Pulmonary artery endothelial cell (primary cell): ENCODE data around the gene PSMC3IP. TPM values are rescaled to one million over a fixed set of nuclear protein-coding genes. Genes with fewer than 3 reads are reported as not detected.
A peak's percentile ranks its signal among the peaks of the same experiment; 100 is the strongest.

Experiments used
- DNase-seq: peaks from one replicate; pipeline ENCODE4 v3.0.0-alpha.2; 2011; ENCODE audit warnings: low read depth, low spot score
- total RNA-seq: library from RNA; depleted of rRNA; stranded (reverse); fragments of >200 nt; gene quantifications from 2 replicates; pipeline ENCODE4 v1.2.3, GENCODE V29; 2014

The PSMC3IP gene
- total RNA-seq, 1 donor from 2014 or later = 7.6 TPM

DNA sequence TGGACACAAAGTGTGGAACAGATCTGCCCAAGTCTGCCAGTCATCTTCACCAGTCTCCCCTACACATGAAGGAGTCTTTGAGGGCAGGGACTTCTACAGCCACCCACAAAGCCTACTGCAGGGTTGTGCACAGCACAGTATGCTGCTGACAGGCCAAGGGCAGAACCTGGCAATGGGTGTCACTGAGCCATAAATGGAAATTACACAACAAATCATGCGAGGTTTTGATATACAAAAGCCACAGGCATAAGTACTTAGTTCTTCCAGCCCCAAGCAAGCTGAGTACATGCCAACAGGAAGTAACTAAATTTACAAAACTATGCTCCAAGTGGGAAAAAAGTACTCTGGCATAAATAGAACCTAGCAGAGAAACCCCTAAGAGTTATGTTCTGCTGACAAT lies 7.8 kb upstream of the PSMC3IP start:
- no peak for DNase-seq

GRCh38 chr17:42584880-42585279 lies 7.4 kb upstream of the PSMC3IP start:
- no peak for DNase-seq

DNA sequence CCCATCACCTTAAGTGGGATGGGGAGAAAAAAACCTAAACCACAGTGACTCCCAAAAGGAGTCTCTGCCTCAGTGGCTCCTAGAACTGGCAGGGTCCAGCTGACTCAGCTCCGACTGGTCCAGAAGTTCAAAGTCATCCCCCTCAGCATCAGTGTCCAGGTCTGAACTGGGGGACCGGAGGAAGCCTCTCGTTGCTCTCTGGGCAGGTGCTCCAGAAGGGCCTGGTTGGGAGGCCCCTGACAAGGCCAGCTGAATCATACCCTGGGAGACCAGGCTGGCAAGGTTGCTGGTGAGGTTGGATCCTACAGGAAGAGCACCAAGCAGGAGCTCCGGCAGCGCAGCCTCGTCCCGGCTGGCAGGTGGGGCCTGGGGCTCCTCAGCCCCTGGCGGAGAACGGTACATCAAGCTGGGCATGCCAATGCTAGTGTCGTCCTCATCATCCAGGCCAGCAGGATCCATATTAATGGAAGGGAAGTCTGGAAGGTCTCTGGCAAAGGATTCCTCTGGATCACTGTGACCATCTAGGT lies 4.3 kb upstream of the PSMC3IP start:
- no peak for DNase-seq

- DNase-seq = no peak
These were observed 2.4 kb upstream of the PSMC3IP start for GRCh38 chr17:42579794-42580551.

DNA sequence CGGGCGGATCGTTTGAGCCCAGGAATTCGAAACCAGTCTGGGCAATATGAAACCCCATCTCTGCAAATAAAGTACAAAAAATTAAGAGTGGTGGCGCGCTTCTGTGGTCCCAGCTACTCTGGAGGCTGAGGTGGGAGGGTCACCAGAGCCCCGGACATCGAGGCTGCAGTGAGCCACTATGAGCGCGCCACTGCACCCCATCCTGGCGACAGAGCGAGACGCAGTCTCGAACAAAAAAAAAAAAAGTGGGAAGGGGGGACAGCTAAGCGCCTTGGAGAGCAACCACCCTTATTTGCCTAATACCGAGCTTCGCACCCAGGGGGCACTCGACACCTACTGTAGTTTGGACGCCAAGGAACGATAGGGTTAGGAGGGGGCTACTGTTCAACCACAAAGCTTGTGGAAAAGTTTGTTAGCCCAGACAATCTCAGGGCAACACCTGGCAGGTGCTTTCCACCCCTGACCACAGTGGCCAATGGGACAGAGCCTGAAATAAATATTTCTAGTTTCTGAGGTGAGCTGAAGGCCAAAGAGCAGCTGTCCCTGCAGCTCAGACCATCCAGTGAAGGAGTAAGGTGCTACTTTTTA lies 847 bp upstream of the PSMC3IP start:
- DNase-seq = no peak

DNA sequence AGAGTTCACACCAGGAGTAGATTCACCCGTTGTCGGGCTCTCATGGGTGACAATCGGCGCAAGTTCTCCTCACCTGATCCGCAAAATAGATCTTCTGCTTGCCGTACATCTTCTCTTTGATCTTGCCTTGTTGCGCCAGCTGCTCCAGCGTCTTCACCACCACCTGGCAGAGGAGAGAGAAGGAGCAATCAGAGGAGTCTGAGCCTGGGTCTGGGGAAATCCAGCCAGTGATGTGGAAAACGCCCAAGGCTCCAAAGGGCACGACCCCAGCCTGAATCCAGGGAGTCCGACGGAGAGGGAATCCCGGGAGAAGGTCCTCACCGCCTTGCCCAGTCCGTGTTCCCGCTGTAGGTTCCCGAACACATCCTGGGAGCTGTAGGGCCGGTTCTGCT lies 393 bp downstream of the PSMC3IP start:
- no peak for DNase-seq

DNA sequence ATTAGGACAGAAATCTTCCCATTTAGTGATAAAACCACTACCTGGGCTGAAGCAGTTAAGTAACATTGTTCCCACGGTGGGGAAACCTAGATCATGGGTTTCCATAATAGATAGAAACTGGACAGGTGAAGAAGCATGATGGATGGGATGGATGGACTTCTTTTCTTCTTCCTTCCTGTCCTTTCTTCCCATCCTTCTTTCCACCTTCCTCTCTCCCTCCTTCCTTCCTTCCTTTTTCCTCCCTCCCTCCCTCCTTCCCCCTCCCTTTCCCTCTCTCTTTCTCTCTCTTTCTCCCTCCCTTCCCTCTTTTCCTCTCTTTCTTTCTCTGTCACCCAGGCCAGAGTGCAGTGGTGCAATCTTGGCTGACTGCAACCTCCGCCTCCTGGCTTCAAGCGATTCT lies 3.1 kb downstream of the PSMC3IP start:
- DNase-seq = no peak

GRCh38 chr17:42573095-42573494 lies 4.4 kb downstream of the PSMC3IP start:
- no peak for DNase-seq

DNA sequence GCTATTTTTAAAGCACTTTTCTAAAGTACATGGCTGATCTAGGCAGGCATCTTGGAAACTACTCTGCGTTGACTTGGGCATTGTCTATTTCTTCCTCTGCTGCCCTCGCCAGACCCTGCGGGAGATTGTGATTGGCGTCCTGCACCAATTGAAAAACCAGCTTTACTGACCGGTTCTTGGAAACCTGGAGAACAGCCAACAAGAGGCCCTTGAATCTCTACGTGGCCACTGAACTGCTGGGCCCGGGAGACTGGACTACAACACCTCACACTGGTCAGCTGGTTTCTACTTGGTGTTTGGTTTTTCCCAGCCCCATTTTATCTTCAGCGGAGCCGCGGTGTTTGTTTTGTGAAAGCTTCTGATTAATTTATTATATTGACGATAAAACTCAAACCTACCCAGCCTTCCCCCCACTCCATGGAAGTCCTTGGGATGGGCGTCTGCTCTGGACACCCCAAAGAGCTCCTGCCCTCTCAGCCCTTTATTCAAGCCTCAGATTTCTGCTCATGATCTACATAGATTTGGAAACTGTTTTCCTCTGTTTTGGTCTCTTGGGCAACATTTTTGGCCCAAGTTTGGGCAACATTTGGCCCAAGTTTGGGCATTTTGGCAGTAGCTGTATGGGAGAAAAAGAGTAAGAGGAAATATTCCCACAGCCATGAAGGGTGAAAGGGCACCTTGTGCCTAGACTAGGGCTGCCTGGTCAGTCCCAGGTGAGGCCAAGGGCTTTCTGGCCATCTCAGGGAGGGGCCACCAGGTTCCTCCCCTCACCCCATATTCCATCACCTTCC lies 5.9 kb downstream of the PSMC3IP start:
- DNase-seq = no peak

DNA sequence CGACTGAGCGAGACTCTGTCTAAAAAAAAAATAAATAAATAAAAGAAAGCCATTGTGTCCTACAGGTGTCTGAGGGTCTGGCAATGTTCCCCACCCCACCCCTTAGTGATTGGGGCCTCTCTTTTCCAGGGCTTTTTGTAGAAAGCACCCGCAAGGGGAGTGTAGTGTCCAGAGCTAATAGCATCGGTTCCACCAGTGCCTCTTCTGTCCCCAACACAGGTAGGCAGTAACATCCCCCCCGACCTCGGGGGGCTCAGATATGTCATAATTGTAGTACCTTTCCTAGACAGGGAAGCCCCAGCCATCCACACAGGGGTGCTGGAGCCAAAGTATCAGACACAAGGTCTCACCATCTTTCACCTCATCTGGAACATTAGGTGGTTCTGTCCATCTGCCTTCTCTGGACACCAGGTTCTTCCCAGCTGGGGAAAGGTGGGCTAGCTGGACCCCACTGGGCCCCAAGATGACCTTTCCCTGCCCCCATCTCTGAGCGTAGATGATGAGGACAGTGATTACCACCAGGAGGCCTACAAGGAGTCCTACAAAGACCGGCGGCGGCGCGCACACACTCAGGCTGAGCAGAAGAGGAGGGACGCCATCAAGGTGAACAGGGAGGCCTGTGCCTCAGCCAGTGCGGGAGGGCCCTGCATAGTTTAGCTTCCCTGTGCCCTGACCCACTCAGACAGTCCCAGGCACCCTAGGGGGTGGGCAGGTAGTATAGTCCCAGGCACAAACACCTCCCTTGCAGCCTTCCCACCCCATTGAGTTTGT lies 9.0 kb downstream of the PSMC3IP start:
- DNase-seq = no peak

DNA sequence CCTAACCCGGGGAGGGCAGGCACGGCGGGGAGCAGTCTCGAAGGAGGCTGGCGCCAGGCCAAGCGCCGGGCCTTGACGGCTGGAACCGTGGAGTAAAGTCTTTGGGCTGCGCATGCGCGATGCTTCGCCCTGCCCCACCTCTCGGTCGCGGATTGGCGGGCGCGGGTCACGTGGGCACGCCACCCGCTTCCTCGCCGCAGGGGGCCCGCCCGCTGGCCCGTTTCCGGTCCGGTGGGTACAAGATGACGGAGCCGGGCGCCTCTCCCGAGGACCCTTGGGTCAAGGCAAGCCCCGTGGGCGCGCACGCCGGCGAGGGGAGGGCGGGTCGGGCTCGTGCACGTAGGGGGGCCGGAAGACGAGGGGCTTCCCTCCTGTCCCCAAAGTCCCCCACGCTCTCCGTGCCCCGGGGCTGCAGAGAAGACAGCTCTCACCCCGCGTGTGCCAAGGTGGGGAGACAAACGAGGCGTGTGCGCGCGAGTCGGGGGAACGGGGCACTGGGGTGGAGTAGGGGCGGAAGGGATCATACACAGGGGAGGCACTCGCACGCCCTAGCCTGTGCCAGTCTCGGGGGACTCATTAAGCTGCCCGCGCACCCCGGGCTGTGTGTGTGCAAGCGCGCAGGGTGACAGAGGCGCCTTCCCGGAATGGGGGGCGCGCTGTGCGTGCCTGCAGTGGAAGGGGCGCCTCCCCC lies 10.5 kb downstream of the PSMC3IP start, which contains the start of gene MLX:
Gene MLX (plus strand): TSS at position 218 of the 691 bp plus-strand sequence. CDS start 25 bp downstream, at position 243.
- peak; percentile 43 for DNase-seq

GRCh38 chr17:42566215-42566882 lies 11.2 kb downstream of the PSMC3IP start:
- no peak for DNase-seq

GRCh38 chr17:42565523-42566214 lies 11.9 kb downstream of the PSMC3IP start:
- DNase-seq = no peak

- DNase-seq = no peak
These were observed 12.6 kb downstream of the PSMC3IP start for GRCh38 chr17:42564815-42565522.

DNA sequence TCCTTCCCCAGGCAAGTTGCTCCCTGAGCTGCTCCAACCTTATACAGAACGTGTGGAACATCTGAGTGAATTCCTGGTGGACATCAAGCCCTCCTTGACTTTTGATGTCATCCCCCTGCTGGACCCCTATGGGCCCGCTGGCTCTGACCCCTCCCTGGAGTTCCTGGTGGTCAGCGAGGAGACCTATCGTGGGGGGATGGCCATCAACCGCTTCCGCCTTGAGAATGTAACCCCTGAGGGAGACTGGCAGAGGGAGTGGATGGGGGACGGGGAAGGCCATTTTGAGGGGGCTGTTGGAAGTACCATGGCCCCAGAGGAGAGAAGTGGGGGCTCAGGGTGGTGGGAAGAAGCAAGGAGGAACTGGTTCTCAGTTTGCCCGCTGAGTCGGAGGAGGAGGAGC lies 13.6 kb downstream of the PSMC3IP start:
- no peak for DNase-seq

DNA sequence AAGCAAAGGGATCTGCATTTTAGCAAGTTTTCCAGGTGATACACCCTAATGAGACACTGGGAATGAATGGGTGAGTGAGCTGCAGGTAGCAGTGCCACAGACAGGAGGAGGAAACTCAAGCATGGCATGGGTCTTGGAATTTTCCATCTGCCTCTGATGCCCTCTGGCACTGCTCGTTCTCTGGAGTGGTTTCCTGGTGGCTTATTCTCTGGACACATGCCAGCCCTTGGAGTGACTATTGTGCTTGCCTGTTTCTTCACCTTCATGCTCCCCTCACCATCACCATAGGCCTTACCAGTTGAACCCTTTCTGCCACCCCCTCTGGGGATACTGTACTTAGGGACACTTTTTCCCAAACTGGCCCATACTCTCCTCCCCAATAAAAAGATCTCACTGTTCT lies 14.0 kb downstream of the PSMC3IP start:
- DNase-seq = no peak

- DNase-seq = no peak
These were observed 14.4 kb downstream of the PSMC3IP start for GRCh38 chr17:42563143-42563509.

GRCh38 chr17:42562388-42563142 lies 15.0 kb downstream of the PSMC3IP start:
- DNase-seq = no peak
